Ectodermal cell (in vitro differentiated cells): Measurements from ENCODE around the gene TRPC3.

ENCODE experiments used
- H3K27ac ChIP-seq: 2 replicates; pipeline ENCODE4 v1.7.0; 2013; ENCODE audit warnings: mild to moderate bottlenecking, low read depth, low read length; ENCODE audit not compliant: insufficient read depth, poor library complexity, severe bottlenecking
- H3K27me3 ChIP-seq: 2 replicates; pipeline ENCODE4 v1.7.0; 2013; ENCODE audit warnings: mild to moderate bottlenecking, low read length; ENCODE audit not compliant: insufficient read depth, control insufficient read depth, poor library complexity, severe bottlenecking
- H3K36me3 ChIP-seq: one replicate; pipeline ENCODE4 v1.7.0; 2013; ENCODE audit warnings: low read length; ENCODE audit not compliant: control insufficient read depth, insufficient read depth
- H3K4me1 ChIP-seq: one replicate; pipeline ENCODE4 v1.7.0; 2013; ENCODE audit warnings: low read length; ENCODE audit not compliant: control insufficient read depth, insufficient read depth
- H3K4me3 ChIP-seq: 2 replicates; pipeline ENCODE4 v1.7.0; 2013; ENCODE audit warnings: low read depth, low read length, control low read depth; ENCODE audit not compliant: insufficient read depth
- H3K9me3 ChIP-seq: 2 replicates; pipeline ENCODE4 v1.7.0; 2013; ENCODE audit warnings: mild to moderate bottlenecking, low read length, moderate library complexity; ENCODE audit not compliant: control insufficient read depth
- WGBS, 2 experiments: methylation state at CpG; one replicate each; pipeline ENCODE4 v1.1.7; 2013; ENCODE audit warnings: missing lambda C conversion rate in 2 of 2; 5-methylcytosine and 5-hydroxymethylcytosine counted together

The TRPC3 gene

GRCh38 chr4:121977251-121978171, 25.7 kb upstream of the TRPC3 start:
- no peaks in the 10 kb centered on the region for H3K4me1 ChIP-seq
- no peak overlapping the region for H3K27ac ChIP-seq
- WGBS, 2 experiments, result 80 to 84% methylated on average over 8 of the region's 9 CpGs
- no peak overlapping the region for H3K4me3 ChIP-seq
- H3K9me3 ChIP-seq, result no peaks in the 10 kb centered on the region
- no peaks in the 10 kb centered on the region for H3K27me3 ChIP-seq
- no peaks in the 10 kb centered on the region for H3K36me3 ChIP-seq

- H3K4me1 ChIP-seq, result no peaks in the 10 kb centered on the region
- WGBS, 2 experiments, result 79 to 90% methylated on average over 1 to 2 of the region's 2 CpGs
- no peak overlapping the region for H3K4me3 ChIP-seq
- no peaks in the 10 kb centered on the region for H3K27me3 ChIP-seq
- no peak overlapping the region for H3K27ac ChIP-seq
- no peaks in the 10 kb centered on the region for H3K9me3 ChIP-seq
- no peaks in the 10 kb centered on the region for H3K36me3 ChIP-seq
Measured at GRCh38 chr4:121975784-121976183, 23.9 kb upstream of the TRPC3 start.

GRCh38 chr4:121973816-121974215, 22.0 kb upstream of the TRPC3 start:
- no peak overlapping the region for H3K27ac ChIP-seq
- WGBS, 2 experiments, result 88 to 94% methylated on average over 2 to 3 of the region's 4 CpGs
- no peaks in the 10 kb centered on the region for H3K36me3 ChIP-seq
- H3K4me3 ChIP-seq, result no peak overlapping the region
- no peaks in the 10 kb centered on the region for H3K27me3 ChIP-seq
- no peaks in the 10 kb centered on the region for H3K9me3 ChIP-seq
- H3K4me1 ChIP-seq, result no peaks in the 10 kb centered on the region

GRCh38 chr4:121968859-121969258, 17.0 kb upstream of the TRPC3 start:
- Histone ChIP-seq H3K27ac (no peak overlapping the region), H3K9me3 (no peaks in the 10 kb centered on the region), H3K4me1 (no peaks in the 10 kb centered on the region), H3K27me3 (no peaks in the 10 kb centered on the region), H3K36me3 (no peaks in the 10 kb centered on the region), H3K4me3 (no peak overlapping the region)
- 71 to 100% methylated on average over 1 of the region's 1 CpG for WGBS, 2 experiments

GRCh38 chr4:121964958-121965357, 13.1 kb upstream of the TRPC3 start:
- no peaks in the 10 kb centered on the region for H3K36me3 ChIP-seq
- no peak overlapping the region for H3K4me3 ChIP-seq
- H3K9me3 ChIP-seq, result no peaks in the 10 kb centered on the region
- no peaks in the 10 kb centered on the region for H3K27me3 ChIP-seq
- no peaks in the 10 kb centered on the region for H3K4me1 ChIP-seq
- 92 to 93% methylated on average over 1 of the region's 1 CpG for WGBS, 2 experiments
- H3K27ac ChIP-seq, result no peak overlapping the region

- Histone ChIP-seq H3K9me3 (no peaks in the 10 kb centered on the region), H3K4me3 (no peak overlapping the region), H3K27ac (no peak overlapping the region), H3K27me3 (no peaks in the 10 kb centered on the region), H3K36me3 (no peaks in the 10 kb centered on the region), H3K4me1 (no peaks in the 10 kb centered on the region)
- 79 to 83% methylated on average over 1 of the region's 1 CpG for WGBS, 2 experiments
Measured at GRCh38 chr4:121960818-121961217, 9.0 kb upstream of the TRPC3 start.

GRCh38 chr4:121958777-121959176, 6.9 kb upstream of the TRPC3 start:
- H3K4me3 ChIP-seq, result no peak overlapping the region
- H3K9me3 ChIP-seq, result no peaks in the 10 kb centered on the region
- no peaks in the 10 kb centered on the region for H3K4me1 ChIP-seq
- no peaks in the 10 kb centered on the region for H3K36me3 ChIP-seq
- WGBS, 2 experiments, result 95 to 100% methylated on average over 2 of the region's 2 CpGs
- H3K27me3 ChIP-seq, result peaks cover 8% of the 10 kb centered on the region
- H3K27ac ChIP-seq, result no peak overlapping the region

- WGBS, 2 experiments, result 93 to 95% methylated on average over 3 of the region's 3 CpGs
- Histone ChIP-seq H3K9me3 (no peaks in the 10 kb centered on the region), H3K27me3 (peaks cover 23% of the 10 kb centered on the region), H3K36me3 (no peaks in the 10 kb centered on the region), H3K27ac (no peak overlapping the region), H3K4me3 (no peak overlapping the region), H3K4me1 (no peaks in the 10 kb centered on the region)
Measured at GRCh38 chr4:121957266-121957665, 5.4 kb upstream of the TRPC3 start.

GRCh38 chr4:121953860-121954259, 2.0 kb upstream of the TRPC3 start:
- Histone ChIP-seq H3K27ac (no peak overlapping the region), H3K4me1 (no peaks in the 10 kb centered on the region), H3K9me3 (no peaks in the 10 kb centered on the region), H3K27me3 (peaks cover 58% of the 10 kb centered on the region), H3K4me3 (no peak overlapping the region), H3K36me3 (no peaks in the 10 kb centered on the region)

GRCh38 chr4:121952290-121952689, 430 bp upstream of the TRPC3 start:
- Histone ChIP-seq H3K27me3 (peaks cover 73% of the 10 kb centered on the region), H3K27ac (no peak overlapping the region), H3K9me3 (no peaks in the 10 kb centered on the region), H3K4me3 (no peak overlapping the region), H3K36me3 (no peaks in the 10 kb centered on the region), H3K4me1 (no peaks in the 10 kb centered on the region)
- 24 to 28% methylated on average over 7 of the region's 7 CpGs for WGBS, 2 experiments
